Testis (tissue), 2 donors: ENCODE results near the gene ZEB2.

Experiments
- CTCF ChIP-seq, 3 experiments: fragments of 450-650 bp in 2 of 3; fragments of 200-600 bp in 1 of 3; sonication (generic) in 1 of 3; IDR thresholded peaks; one replicate each; pipeline ENCODE4 v1.5.1; 2016 to 2019; ENCODE audit warnings: antibody characterized with exemption in 3 of 3, mild to moderate bottlenecking in 2 of 3, moderate library complexity in 1 of 3
- POLR2A ChIP-seq: fragments of 450-650 bp; IDR thresholded peaks from one replicate; pipeline ENCODE4 v1.6.1; 2017; ENCODE audit warnings: antibody characterized with exemption, mild to moderate bottlenecking, moderate library complexity

- TF ChIP-seq CTCF (IDR thresholded peaks at IDR 0.05) (no peak), POLR2A (no peak)
Measured at GRCh38 chr2:144441711-144442141, 78.2 kb downstream of the ZEB2 start.
